SK-N-MC (cell line): Measurements from ENCODE around the gene EDA.

ENCODE experiments used
- EZH2 ChIP-seq: fragments of 200-600 bp; sonication (generic); IDR thresholded peaks from one replicate; pipeline ENCODE4 v1.6.1; 2017; ENCODE audit warnings: antibody characterized with exemption
- POLR2AphosphoS5 ChIP-seq: IDR thresholded peaks from 2 replicates; pipeline ENCODE4 v1.6.1; 2012; ENCODE audit warnings: mild to moderate bottlenecking, low read depth, low read length, borderline replicate concordance

DNA sequence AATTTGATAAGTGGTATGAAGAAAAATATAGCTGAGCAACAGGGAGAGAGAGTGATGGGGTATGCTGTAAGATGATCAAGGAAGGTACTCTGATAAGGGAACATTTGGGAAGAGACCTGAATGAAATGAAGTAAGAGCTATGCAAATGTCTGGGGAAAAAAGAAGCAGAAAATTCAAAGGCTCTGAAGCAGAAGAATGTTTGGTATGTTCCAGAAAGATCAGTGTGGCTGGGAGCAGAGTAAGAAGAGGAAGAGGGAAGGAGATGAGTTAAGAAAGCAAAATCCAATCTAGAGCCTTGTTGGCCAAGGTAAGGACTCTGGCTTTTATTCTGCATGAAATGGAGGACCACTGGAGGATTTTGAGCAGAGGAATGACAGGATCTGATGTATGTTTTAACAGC is 343.8 kb downstream of the EDA start:
- TF ChIP-seq POLR2AphosphoS5 (no peak), EZH2 (no peak)
